Fibroblast of upper back skin (primary cell): ENCODE data around the gene C5.

Experiments used
- DNase-seq: peaks from one replicate; pipeline ENCODE4 v3.0.0-alpha.2; 2013

The C5 gene

GRCh38 chr9:120904061-120904977, 145.8 kb downstream of the C5 start:
- DNase-seq: no peak

GRCh38 chr9:120902569-120903535, 147.2 kb downstream of the C5 start:
- DNase-seq: no peak
